ENCODE measurements around the gene TMEM145. TPM values are rescaled to one million over a fixed set of nuclear protein-coding genes. Genes with fewer than 3 reads are reported as not detected.
A peak's percentile ranks its signal among the peaks of the same experiment; 100 is the strongest.

Gene TMEM145
- total RNA-seq, 1 donor from 2014 or later = 3.9 TPM

GRCh38 chr19:42268704-42269477 is 44.2 kb upstream of the TMEM145 start, which contains the start of gene CIC:
Gene CIC, plus strand, starts transcription at chr19:42269252. Its CDS starts 2,532 bp downstream, at chr19:42271784.
- peaks cover 6% of the 10 kb centered on the region for H3K36me3 Mint-ChIP-seq (ENCODE audit: low read depth, unreplicated experiment)
- H3K4me1 Mint-ChIP-seq (ENCODE audit: unreplicated experiment) = peaks cover 28% of the 10 kb centered on the region
- H3K9me3 Mint-ChIP-seq (ENCODE audit: unreplicated experiment) = no peaks in the 10 kb centered on the region
- H3K27ac Mint-ChIP-seq (ENCODE audit: unreplicated experiment) = peak within 1 kb of the TSS; percentile 90
- peaks cover 2% of the 10 kb centered on the region for H3K27me3 Mint-ChIP-seq (ENCODE audit: unreplicated experiment)
- DNase-seq (ENCODE audit: low spot score) = peak; percentile 99
- TF ChIP-seq CTCF (IDR thresholded peaks at IDR 0.05; ENCODE audit: unreplicated experiment) = no peak
- no peak within 1 kb of the TSS for H3K4me3 Mint-ChIP-seq (ENCODE audit: unreplicated experiment)

- Mint-ChIP-seq H3K4me3 (ENCODE audit: unreplicated experiment) (no peak overlapping the region), H3K27me3 (ENCODE audit: unreplicated experiment) (peaks cover 2% of the 10 kb centered on the region), H3K27ac (ENCODE audit: unreplicated experiment) (peak overlapping the region; percentile 90)
These were observed 43.4 kb upstream of the TMEM145 start for GRCh38 chr19:42269478-42270345.

DNA sequence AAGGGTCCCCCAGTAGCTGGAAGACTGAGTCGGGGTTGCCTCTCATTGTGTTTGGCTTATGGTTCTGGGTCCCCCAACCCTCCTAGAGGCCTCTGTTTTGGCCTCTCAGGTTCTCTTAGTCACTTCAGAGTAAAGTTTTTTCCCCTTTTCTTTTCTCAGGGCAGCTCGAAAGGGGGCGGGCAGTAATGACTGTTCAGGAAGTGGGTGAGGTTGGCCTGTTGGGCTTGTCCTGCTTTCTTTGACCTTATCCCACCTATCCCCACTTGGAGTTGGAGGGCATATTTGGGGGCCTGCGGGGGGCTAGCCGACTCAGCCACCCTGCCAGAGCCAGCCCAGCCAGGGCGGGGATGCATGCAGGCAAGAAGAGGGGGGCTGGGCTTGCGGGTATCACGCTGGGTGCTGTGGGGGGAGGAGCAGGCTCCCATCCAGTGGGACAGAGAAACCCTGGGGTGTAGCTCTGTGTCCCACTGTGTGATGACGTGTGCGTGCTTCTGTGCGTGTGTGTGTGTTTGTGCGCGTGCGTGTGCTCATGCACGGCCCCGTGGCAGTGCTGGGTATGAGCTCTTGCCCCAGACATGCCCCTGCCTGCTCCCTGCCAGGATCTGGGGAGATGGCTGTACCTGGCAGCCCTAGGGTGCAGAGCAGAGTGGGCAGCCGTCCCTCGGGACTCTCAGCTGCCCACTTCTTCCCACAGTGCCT is 42.6 kb upstream of the TMEM145 start:
- Mint-ChIP-seq H3K36me3 (ENCODE audit: low read depth, unreplicated experiment) (peaks cover 15% of the 10 kb centered on the region), H3K27me3 (ENCODE audit: unreplicated experiment) (peaks cover 5% of the 10 kb centered on the region), H3K9me3 (ENCODE audit: unreplicated experiment) (no peaks in the 10 kb centered on the region), H3K4me1 (ENCODE audit: unreplicated experiment) (peaks cover 32% of the 10 kb centered on the region), H3K4me3 (ENCODE audit: unreplicated experiment) (no peak overlapping the region), H3K27ac (ENCODE audit: unreplicated experiment) (peak overlapping the region; percentile 90)
- DNase-seq (ENCODE audit: low spot score) = no peak
- no peak for TF ChIP-seq CTCF (IDR thresholded peaks at IDR 0.05; ENCODE audit: unreplicated experiment)

More at GRCh38 chr19:42269478-42270345, 43.4 kb upstream of the TMEM145 start:
- H3K9me3 Mint-ChIP-seq (ENCODE audit: unreplicated experiment) = no peaks in the 10 kb centered on the region
- H3K36me3 Mint-ChIP-seq (ENCODE audit: low read depth, unreplicated experiment) = peaks cover 9% of the 10 kb centered on the region
- TF ChIP-seq CTCF (IDR thresholded peaks at IDR 0.05; ENCODE audit: unreplicated experiment) = no peak
- DNase-seq (ENCODE audit: low spot score) = no peak
- H3K4me1 Mint-ChIP-seq (ENCODE audit: unreplicated experiment) = peaks cover 30% of the 10 kb centered on the region

DNA sequence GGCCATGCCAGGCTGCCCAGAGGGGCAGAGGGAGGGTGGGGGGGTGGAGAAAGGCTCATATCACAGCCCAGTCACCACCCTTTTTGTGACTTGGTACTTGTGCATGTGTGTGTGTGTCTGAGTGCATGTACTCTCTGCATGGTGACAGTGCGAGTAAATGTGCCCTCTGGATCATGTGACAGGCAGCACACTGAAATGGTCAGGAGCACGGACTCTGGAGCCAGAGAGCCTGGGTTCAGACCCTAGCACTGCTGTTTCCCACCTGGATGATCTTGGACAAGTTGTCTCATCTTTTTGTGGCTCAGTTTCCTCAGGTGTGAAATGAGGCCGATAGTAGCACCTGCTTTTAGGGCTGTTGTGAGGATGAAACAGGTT is 42.1 kb upstream of the TMEM145 start:
- no peak for TF ChIP-seq CTCF (IDR thresholded peaks at IDR 0.05; ENCODE audit: unreplicated experiment)
- Mint-ChIP-seq H3K4me1 (ENCODE audit: unreplicated experiment) (peaks cover 35% of the 10 kb centered on the region), H3K27me3 (ENCODE audit: unreplicated experiment) (peaks cover 5% of the 10 kb centered on the region), H3K4me3 (ENCODE audit: unreplicated experiment) (peak overlapping the region; percentile 67), H3K36me3 (ENCODE audit: low read depth, unreplicated experiment) (peaks cover 17% of the 10 kb centered on the region), H3K27ac (ENCODE audit: unreplicated experiment) (peak overlapping the region; percentile 57), H3K9me3 (ENCODE audit: unreplicated experiment) (no peaks in the 10 kb centered on the region)
- no peak for DNase-seq (ENCODE audit: low spot score)

Measured in endothelial cell (in vitro differentiated cells).